Testis (tissue), 2 donors: ENCODE measurements around the gene NUP50.

Experiments
- CTCF ChIP-seq, 3 experiments: fragments of 450-650 bp in 2 of 3; fragments of 200-600 bp in 1 of 3; sonication (generic) in 1 of 3; IDR thresholded peaks; one replicate each; pipeline ENCODE4 v1.5.1; 2016 to 2019; ENCODE audit warnings: antibody characterized with exemption in 3 of 3, mild to moderate bottlenecking in 2 of 3, moderate library complexity in 1 of 3
- POLR2A ChIP-seq: fragments of 450-650 bp; IDR thresholded peaks from one replicate; pipeline ENCODE4 v1.6.1; 2017; ENCODE audit warnings: antibody characterized with exemption, mild to moderate bottlenecking, moderate library complexity

GRCh38 chr22:45208993-45209838 lies 45.5 kb downstream of the NUP50 start:
- TF ChIP-seq POLR2A: no peak
- TF ChIP-seq CTCF (IDR thresholded peaks at IDR 0.05): peak; percentile 57 to 75 (median 68)
